Measurements from ENCODE around the gene AUTS2.

DNA sequence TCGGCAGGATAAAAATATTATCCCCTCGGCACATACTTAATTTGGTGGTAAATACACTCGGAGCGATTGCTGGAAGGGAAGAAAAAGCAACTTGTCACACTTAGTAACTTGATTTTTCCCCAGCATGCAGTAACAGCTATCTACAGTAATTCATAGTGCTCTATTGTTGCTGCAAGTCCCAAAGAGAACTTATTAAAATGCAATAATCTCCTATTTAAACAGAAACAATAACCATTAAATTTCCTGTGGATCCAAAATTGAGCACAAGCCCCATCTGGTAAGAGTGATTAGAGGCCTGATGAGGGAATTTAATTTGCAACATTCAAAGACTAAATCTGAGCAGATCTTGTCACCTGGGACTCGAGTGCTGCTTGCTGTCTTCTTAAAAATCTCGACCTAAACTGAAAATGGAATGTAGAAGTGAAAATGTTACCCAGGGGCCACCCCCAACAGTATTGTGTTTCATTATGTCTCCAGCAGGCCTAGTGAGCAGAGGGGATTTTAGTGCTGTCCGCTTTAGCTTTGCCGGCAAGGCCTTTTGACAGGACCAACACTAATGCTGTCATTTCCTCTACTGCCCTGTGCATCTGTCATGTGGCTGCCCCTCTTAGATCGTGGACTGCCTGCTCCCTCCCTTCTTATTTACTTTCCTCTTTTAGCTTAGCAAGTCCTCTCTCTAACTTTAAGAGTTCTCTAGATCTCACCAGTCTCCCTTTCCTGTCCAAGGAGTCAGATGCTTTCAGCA is 639.7 kb downstream of the AUTS2 start:
- TF ChIP-seq LEF1 (IDR thresholded peaks at IDR 0.05; ENCODE audit: borderline replicate concordance) (no peak), NFRKB (IDR thresholded peaks at IDR 0.05) (no peak), TARDBP (IDR thresholded peaks at IDR 0.05) (no peak), FOXM1 (IDR thresholded peaks at IDR 0.05; ENCODE audit: borderline replicate concordance) (no peak), SUZ12 (IDR thresholded peaks at IDR 0.05) (no peak), ELF4 (IDR thresholded peaks at IDR 0.05) (no peak), FOXA1 (IDR thresholded peaks at IDR 0.05) (no peak), ARNT (IDR thresholded peaks at IDR 0.05) (no peak), CTBP1 (IDR thresholded peaks at IDR 0.05; ENCODE audit: borderline replicate concordance) (no peak), L3MBTL2 (conservative IDR thresholded peaks at IDR 0.05) (no peak), SP1 (IDR thresholded peaks at IDR 0.05) (no peak), BHLHE40 (IDR thresholded peaks at IDR 0.05; ENCODE audit: borderline replicate concordance) (no peak)
- TF ChIP-seq, protein P1, sequence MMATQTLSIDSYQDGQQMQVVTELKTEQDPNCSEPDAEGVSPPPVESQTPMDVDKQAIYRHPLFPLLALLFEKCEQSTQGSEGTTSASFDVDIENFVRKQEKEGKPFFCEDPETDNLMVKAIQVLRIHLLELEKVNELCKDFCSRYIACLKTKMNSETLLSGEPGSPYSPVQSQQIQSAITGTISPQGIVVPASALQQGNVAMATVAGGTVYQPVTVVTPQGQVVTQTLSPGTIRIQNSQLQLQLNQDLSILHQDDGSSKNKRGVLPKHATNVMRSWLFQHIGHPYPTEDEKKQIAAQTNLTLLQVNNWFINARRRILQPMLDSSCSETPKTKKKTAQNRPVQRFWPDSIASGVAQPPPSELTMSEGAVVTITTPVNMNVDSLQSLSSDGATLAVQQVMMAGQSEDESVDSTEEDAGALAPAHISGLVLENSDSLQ (IDR thresholded peaks at IDR 0.05) = no peak
